Activated T-cell treated with anti-CD3 and anti-CD28 coated beads, Interleukin-2, amount 50 U/mL, for 4 hours (primary cell): ENCODE data around the gene MC4R. TPM values are rescaled to one million over a fixed set of nuclear protein-coding genes. Genes with fewer than 3 reads are reported as not detected.

Source experiments
- ATAC-seq, 2 donors: fragments of 200-7000 bp; cut with Tn5 transposase; one replicate each; pipeline ENCODE4 v1.10.0; 2021
- DNase-seq: peaks from one replicate; pipeline ENCODE4 v3.0.0-alpha.2; 2020
- H3K27me3 Mint-ChIP-seq: one replicate; pipeline ENCODE4 v1.8.0; 2021; ENCODE audit warnings: low read depth, mixed read lengths
- H3K36me3 Mint-ChIP-seq: one replicate; pipeline ENCODE4 v1.8.0; 2022; ENCODE audit warnings: mixed read lengths; ENCODE audit not compliant: insufficient read depth
- H3K4me1 Mint-ChIP-seq: one replicate; pipeline ENCODE4 v1.8.0; 2021; ENCODE audit warnings: low read depth, mixed read lengths
- H3K4me3 Mint-ChIP-seq: one replicate; pipeline ENCODE4 v1.8.0; 2021; ENCODE audit warnings: mild to moderate bottlenecking, moderate library complexity, mixed read lengths
- H3K9me3 Mint-ChIP-seq: one replicate; pipeline ENCODE4 v1.8.0; 2021; ENCODE audit warnings: mixed read lengths
- total RNA-seq, 3 donors: library from RNA; stranded (reverse); gene quantifications; one replicate each; pipeline ENCODE4 v1.2.1, GENCODE V29; 2021

MC4R gene
- total RNA-seq, 3 donors from 2014 or later, result not detected

GRCh38 chr18:60372132-60372531, 443 bp downstream of the MC4R start:
- DNase-seq (no peak), ATAC-seq (no peak)
- Mint-ChIP-seq H3K36me3 (no peaks in the 10 kb centered on the region), H3K27me3 (no peaks in the 10 kb centered on the region), H3K4me3 (no peak overlapping the region), H3K4me1 (no peaks in the 10 kb centered on the region), H3K9me3 (no peaks in the 10 kb centered on the region)

GRCh38 chr18:60358516-60358915, 14.1 kb downstream of the MC4R start:
- ATAC-seq (no peak), DNase-seq (no peak)
- H3K27me3 Mint-ChIP-seq, result no peaks in the 10 kb centered on the region
- no peaks in the 10 kb centered on the region for H3K36me3 Mint-ChIP-seq
- H3K9me3 Mint-ChIP-seq, result peaks cover 1% of the 10 kb centered on the region
- no peak overlapping the region for H3K4me3 Mint-ChIP-seq
- H3K4me1 Mint-ChIP-seq, result no peaks in the 10 kb centered on the region

DNA sequence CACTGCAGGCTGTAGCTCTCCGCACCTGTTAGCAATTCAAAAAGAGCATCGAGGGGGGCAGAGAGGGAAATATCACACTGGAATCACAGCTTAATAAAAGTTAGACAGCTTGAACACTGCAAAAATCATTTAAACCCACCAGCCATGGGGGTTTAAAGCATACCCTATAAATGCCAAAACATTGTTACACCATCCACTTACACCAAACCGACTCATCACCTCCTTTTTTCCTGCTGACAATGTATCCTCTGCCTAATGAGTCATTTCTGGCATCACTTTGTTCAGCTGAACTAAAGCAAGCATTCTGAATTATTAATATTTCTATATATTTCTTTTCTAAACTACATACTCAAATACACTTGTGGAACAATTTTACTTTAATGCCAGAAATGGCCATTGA, 21.6 kb downstream of the MC4R start:
- DNase-seq (no peak), ATAC-seq (no peak)
- no peaks in the 10 kb centered on the region for H3K36me3 Mint-ChIP-seq
- peaks cover 11% of the 10 kb centered on the region for H3K9me3 Mint-ChIP-seq
- no peak overlapping the region for H3K4me3 Mint-ChIP-seq
- no peaks in the 10 kb centered on the region for H3K27me3 Mint-ChIP-seq
- no peaks in the 10 kb centered on the region for H3K4me1 Mint-ChIP-seq

DNA sequence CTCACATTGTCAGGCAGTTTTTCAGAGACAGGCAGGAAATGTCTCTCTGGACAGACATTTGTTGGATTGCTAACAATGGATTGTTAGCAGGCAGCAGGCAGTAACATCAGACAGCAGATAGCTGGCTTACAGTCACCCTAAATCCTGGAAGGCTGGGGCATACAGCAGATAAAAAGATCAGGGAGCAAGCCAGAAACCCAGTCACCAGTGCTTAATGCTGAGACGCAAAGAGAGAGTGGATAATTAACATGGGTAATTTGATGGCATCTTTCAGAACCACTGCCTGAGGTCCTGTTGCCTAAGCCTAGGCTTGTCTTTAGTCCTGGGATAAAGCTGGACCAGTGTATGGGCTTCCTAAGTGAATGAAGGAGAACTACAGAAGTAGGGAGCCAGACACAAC, 22.4 kb downstream of the MC4R start:
- ATAC-seq, result no peak
- Mint-ChIP-seq H3K4me3 (no peak overlapping the region), H3K27me3 (no peaks in the 10 kb centered on the region), H3K4me1 (no peaks in the 10 kb centered on the region), H3K36me3 (no peaks in the 10 kb centered on the region), H3K9me3 (peaks cover 12% of the 10 kb centered on the region)
- DNase-seq, result no peak

DNA sequence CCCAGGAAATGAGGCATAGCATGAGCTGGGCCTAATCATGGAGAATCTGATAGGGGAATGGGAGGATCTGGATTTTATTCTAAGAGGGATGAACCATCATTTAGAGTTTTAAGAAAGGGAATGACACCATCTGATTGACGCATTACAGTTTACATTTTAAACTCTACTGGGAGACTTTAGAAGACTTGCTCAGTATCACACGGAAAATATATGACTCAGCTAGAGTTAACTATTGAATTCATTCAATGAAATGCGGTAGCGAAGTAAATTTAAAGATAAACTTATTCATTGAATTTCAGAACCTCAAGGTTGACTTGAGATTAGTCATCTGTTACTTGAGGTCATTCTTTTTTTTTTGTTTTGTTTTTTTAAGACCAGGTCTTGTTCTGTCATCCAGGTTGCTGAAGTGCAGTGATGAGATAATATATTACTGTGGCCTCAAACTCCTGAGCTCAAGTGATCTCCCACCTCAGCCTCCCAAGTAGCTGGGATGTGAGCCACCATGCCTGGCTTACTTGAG, 25.0 kb downstream of the MC4R start:
- Mint-ChIP-seq H3K27me3 (no peaks in the 10 kb centered on the region), H3K36me3 (no peaks in the 10 kb centered on the region), H3K9me3 (peaks cover 9% of the 10 kb centered on the region), H3K4me1 (no peaks in the 10 kb centered on the region), H3K4me3 (no peak overlapping the region)
- DNase-seq (no peak), ATAC-seq (no peak)

- H3K27me3 Mint-ChIP-seq, result no peaks in the 10 kb centered on the region
- no peaks in the 10 kb centered on the region for H3K36me3 Mint-ChIP-seq
- no peak for ATAC-seq
- no peak overlapping the region for H3K4me3 Mint-ChIP-seq
- H3K9me3 Mint-ChIP-seq, result peaks cover 4% of the 10 kb centered on the region
- no peaks in the 10 kb centered on the region for H3K4me1 Mint-ChIP-seq
- DNase-seq, result no peak
These were observed 33.6 kb downstream of the MC4R start for GRCh38 chr18:60339018-60339417.

GRCh38 chr18:60331890-60332289, 40.7 kb downstream of the MC4R start:
- Mint-ChIP-seq H3K4me1 (no peaks in the 10 kb centered on the region), H3K9me3 (peaks cover 14% of the 10 kb centered on the region), H3K36me3 (no peaks in the 10 kb centered on the region), H3K4me3 (no peak overlapping the region), H3K27me3 (no peaks in the 10 kb centered on the region)
- no peak for ATAC-seq
- no peak for DNase-seq

DNA sequence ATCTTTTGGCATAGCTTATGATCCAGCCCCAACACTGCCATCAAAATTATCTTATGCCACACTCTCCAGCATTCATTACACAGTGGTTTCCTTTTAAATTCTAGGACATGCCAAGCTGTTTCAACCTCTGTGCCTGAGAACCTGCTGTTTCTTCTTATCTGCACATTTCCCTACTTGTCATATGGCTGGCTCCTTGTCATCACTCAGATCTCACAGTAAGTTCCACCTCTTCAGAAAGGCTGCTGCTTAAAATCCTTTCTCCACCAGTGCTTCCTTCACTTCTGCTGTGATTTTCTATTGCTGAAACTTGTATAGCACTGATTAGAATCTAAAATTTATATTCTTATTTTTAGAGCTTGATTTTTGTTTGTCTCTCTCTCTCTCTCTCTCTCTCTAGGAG, 43.4 kb downstream of the MC4R start:
- Mint-ChIP-seq H3K27me3 (no peaks in the 10 kb centered on the region), H3K4me1 (no peaks in the 10 kb centered on the region), H3K36me3 (no peaks in the 10 kb centered on the region), H3K9me3 (peaks cover 11% of the 10 kb centered on the region), H3K4me3 (no peak overlapping the region)
- DNase-seq (no peak), ATAC-seq (no peak)

DNA sequence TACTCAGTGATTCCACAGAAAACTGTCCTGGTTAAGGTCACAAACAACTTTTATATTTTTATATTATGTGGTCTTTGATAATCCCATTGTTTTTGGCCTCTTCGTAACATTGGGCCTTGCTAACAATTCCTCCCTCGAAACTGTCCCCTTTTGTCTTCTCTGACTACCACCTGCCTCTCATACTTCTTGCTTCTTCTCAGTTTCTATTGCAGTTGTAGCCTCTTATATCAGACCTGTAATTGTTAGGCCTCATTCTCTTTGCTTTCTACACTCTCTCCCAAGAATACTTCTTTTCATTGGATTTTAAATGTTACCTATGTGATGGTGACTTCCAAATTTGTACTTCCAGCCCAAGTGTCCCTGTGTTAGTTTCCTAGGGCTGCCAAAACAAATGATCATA, 44.7 kb downstream of the MC4R start:
- no peak for DNase-seq
- Mint-ChIP-seq H3K4me3 (no peak overlapping the region), H3K9me3 (peaks cover 4% of the 10 kb centered on the region), H3K4me1 (no peaks in the 10 kb centered on the region), H3K36me3 (no peaks in the 10 kb centered on the region), H3K27me3 (no peaks in the 10 kb centered on the region)
- no peak for ATAC-seq

DNA sequence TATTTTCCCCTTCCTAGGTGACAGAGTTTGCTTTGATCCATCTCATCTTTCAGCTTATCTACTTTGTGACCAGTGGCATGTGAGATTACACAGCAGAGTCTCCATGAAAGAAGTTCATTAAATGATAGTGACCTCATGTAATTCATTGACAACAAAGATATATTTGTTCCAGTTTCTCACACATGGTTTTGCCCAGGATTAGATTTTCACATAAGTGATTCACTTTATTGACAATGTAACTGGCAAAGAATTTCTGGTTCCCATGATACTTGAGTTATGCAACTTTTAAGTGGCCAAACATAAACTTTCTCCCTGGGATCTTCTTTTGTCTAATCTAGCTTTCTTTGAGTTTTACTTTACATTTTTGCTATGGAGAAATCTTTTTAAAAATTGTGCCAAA, 50.0 kb downstream of the MC4R start:
- Mint-ChIP-seq H3K4me1 (no peaks in the 10 kb centered on the region), H3K9me3 (peaks cover 14% of the 10 kb centered on the region), H3K4me3 (no peak overlapping the region), H3K27me3 (no peaks in the 10 kb centered on the region), H3K36me3 (no peaks in the 10 kb centered on the region)
- no peak for ATAC-seq
- no peak for DNase-seq
